Measurements from ENCODE around the gene CD84. TPM values are rescaled to one million over a fixed set of nuclear protein-coding genes. Genes with fewer than 3 reads are reported as not detected.
"Not testable (repeated sequence)": the region's sequence is repeated elsewhere in the genome, so short reads cannot be mapped to it uniquely, and the experiment has no call there.

Gene CD84
- total RNA-seq, 6 experiments from 2014 or later = 2.4 to 11.1 (median 3.4) TPM

GRCh38 chr1:160597051-160597450, 17.8 kb upstream of the CD84 start:
- Histone ChIP-seq H3K27me3 (no peaks in the 10 kb centered on the region), H3K36me3 (no peaks in the 10 kb centered on the region), H3K9me3 (no peaks in the 10 kb centered on the region), H3K4me3 (no peak overlapping the region), H3K27ac (no peak overlapping the region), H3K4me1 (no peaks in the 10 kb centered on the region)
- intact Hi-C loops (cut with DNase I) = no loop called here
- TF ChIP-seq POLR2A (IDR thresholded peaks at IDR 0.05) (no peak), CTCF (IDR thresholded peaks at IDR 0.05) (no peak)
- ATAC-seq (no peak), DNase-seq (no peak)
- WGBS (ENCODE audit: insufficient coverage, low coverage, low lambda C conversion rate, missing lambda C conversion rate) = 44% methylated on average over 1 of the region's 1 CpG

- peaks cover 0 to 10% (median under 1%) of the 10 kb centered on the region in 4 donors for H3K4me1 ChIP-seq
- no peak for TF ChIP-seq POLR2A (IDR thresholded peaks at IDR 0.05)
- ATAC-seq (no peak), DNase-seq (no peak)
- no peaks in the 10 kb centered on the region for H3K36me3 ChIP-seq
- H3K9me3 ChIP-seq = no peaks in the 10 kb centered on the region
- intact Hi-C loops (cut with DNase I) = no loop called here
- 100% methylated on average over 1 of the region's 1 CpG for WGBS (ENCODE audit: insufficient coverage, low coverage, low lambda C conversion rate, missing lambda C conversion rate)
- H3K4me3 ChIP-seq = no peak overlapping the region
- no peaks in the 10 kb centered on the region for H3K27me3 ChIP-seq
- no peak overlapping the region for H3K27ac ChIP-seq
These were observed 11.2 kb upstream of the CD84 start for GRCh38 chr1:160590488-160590887.

- ATAC-seq = peak; percentile 78 to 88 (median 80)
- peak overlapping the region in 2 of 3 donors; percentile 27 to 37 for H3K27ac ChIP-seq
- no peak for DNase-seq
- intact Hi-C loops (cut with DNase I) = no loop called here
- H3K9me3 ChIP-seq = no peaks in the 10 kb centered on the region
- no peaks in the 10 kb centered on the region for H3K27me3 ChIP-seq
- 56% methylated on average over 4 of the region's 6 CpGs for WGBS (ENCODE audit: insufficient coverage, low coverage, low lambda C conversion rate, missing lambda C conversion rate)
- peaks cover 0 to 18% (median 6%) of the 10 kb centered on the region in 4 donors for H3K4me1 ChIP-seq
- H3K4me3 ChIP-seq = no peak overlapping the region
- no peaks in the 10 kb centered on the region for H3K36me3 ChIP-seq
- TF ChIP-seq POLR2A (IDR thresholded peaks at IDR 0.05) (no peak), CTCF (IDR thresholded peaks at IDR 0.05) (no peak)
These were observed 9.2 kb upstream of the CD84 start for GRCh38 chr1:160588468-160588867.

GRCh38 chr1:160584784-160585183, 5.5 kb upstream of the CD84 start:
- WGBS (ENCODE audit: insufficient coverage, low coverage, low lambda C conversion rate, missing lambda C conversion rate) = 21% methylated on average over 1 of the region's 1 CpG

GRCh38 chr1:160582976-160583375, 3.7 kb upstream of the CD84 start:
- H3K4me3 ChIP-seq, DNase-seq: not testable (repeated sequence)
- WGBS (ENCODE audit: insufficient coverage, low coverage, low lambda C conversion rate, missing lambda C conversion rate) = 100% methylated on average over 1 of the region's 2 CpGs

More at GRCh38 chr1:160584784-160585183, 5.5 kb upstream of the CD84 start:
- ATAC-seq = peak; percentile 76 to 87 (median 82)
- no peak for TF ChIP-seq POLR2A (IDR thresholded peaks at IDR 0.05)
- Histone ChIP-seq H3K27me3 (no peaks in the 10 kb centered on the region), H3K27ac (peak overlapping the region in 2 of 3 donors; percentile 18 to 58), H3K4me3 (no peak overlapping the region), H3K9me3 (no peaks in the 10 kb centered on the region), H3K4me1 (peaks cover 0 to 18% (median 6%) of the 10 kb centered on the region in 4 donors), H3K36me3 (no peaks in the 10 kb centered on the region)
- intact Hi-C loops (cut with DNase I) = no loop called here
- DNase-seq = no peak

GRCh38 chr1:160581961-160582360, 2.7 kb upstream of the CD84 start:
- no peak for TF ChIP-seq POLR2A (IDR thresholded peaks at IDR 0.05)
- TF ChIP-seq CTCF (IDR thresholded peaks at IDR 0.05) = no peak
- Histone ChIP-seq H3K27ac (no peak overlapping the region), H3K4me3 (no peak overlapping the region), H3K36me3 (no peaks in the 10 kb centered on the region), H3K9me3 (no peaks in the 10 kb centered on the region), H3K4me1 (peaks cover 0 to 11% (median 5%) of the 10 kb centered on the region in 4 donors), H3K27me3 (no peaks in the 10 kb centered on the region)
- ATAC-seq (no peak), DNase-seq (no peak)
- intact Hi-C loops (cut with DNase I) = no loop called here
- WGBS (ENCODE audit: insufficient coverage, low coverage, low lambda C conversion rate, missing lambda C conversion rate) = 53% methylated on average over 2 of the region's 2 CpGs

More at GRCh38 chr1:160582976-160583375, 3.7 kb upstream of the CD84 start:
- intact Hi-C loops (cut with DNase I); H3K9me3 ChIP-seq; H3K36me3 ChIP-seq; H3K27ac ChIP-seq; ATAC-seq; H3K27me3 ChIP-seq: not testable (repeated sequence)
- H3K4me1 ChIP-seq = peaks cover 0 to 12% (median 6%) of the 10 kb centered on the region in 4 donors

Data from right lobe of liver (tissue), 6 donors.